WTC11 (cell line): ENCODE data around the gene BGN. TPM values are rescaled to one million over a fixed set of nuclear protein-coding genes. Genes with fewer than 3 reads are reported as not detected.

Experiments
- ATAC-seq: fragments of 200-7000 bp; cut with Tn5 transposase; 2 replicates; pipeline ENCODE4 v1.10.0; 2021; ENCODE audit warnings: mild to moderate bottlenecking, moderate library complexity
- CTCF ChIA-PET: fragments of 300-600 bp; sonication (Branson Sonifier 250); formaldehyde crosslinking; loops from one replicate; lab custom pipeline; 2021; ENCODE audit warnings: antibody characterized with exemption; lab: Charles Lee
- POLR2A ChIA-PET: fragments of 350-600 bp; sonication (Branson Sonifier 250); formaldehyde crosslinking; loops from one replicate; lab custom pipeline; 2021; ENCODE audit warnings: antibody characterized with exemption; lab: Charles Lee
- DNase-seq: peaks from one replicate; pipeline ENCODE4 v3.0.0; 2021; ENCODE audit warnings: low spot score
- H3K27ac Mint-ChIP-seq: 2 replicates; pipeline ENCODE4 v1.8.0; 2021; ENCODE audit warnings: mixed read lengths
- H3K27me3 Mint-ChIP-seq: 2 replicates; pipeline ENCODE4 v1.8.0; 2021; ENCODE audit warnings: low read depth, mild to moderate bottlenecking, moderate library complexity, mixed read lengths
- H3K36me3 Mint-ChIP-seq: 2 replicates; pipeline ENCODE4 v1.8.0; 2021; ENCODE audit warnings: mixed read lengths
- H3K4me1 Mint-ChIP-seq: 2 replicates; pipeline ENCODE4 v1.8.0; 2022; ENCODE audit warnings: mixed read lengths
- H3K4me3 Mint-ChIP-seq: 2 replicates; pipeline ENCODE4 v1.8.0; 2021; ENCODE audit warnings: mild to moderate bottlenecking, moderate library complexity, mixed read lengths
- H3K9me3 Mint-ChIP-seq: 2 replicates; pipeline ENCODE4 v1.8.0; 2021; ENCODE audit warnings: mixed read lengths
- FOXP1 ChIP-seq: sonication (generic); formaldehyde crosslinking; IDR thresholded peaks from 2 replicates; pipeline ENCODE4 v1.8.0; 2022; ENCODE audit warnings: missing genetic modification reagents, mild to moderate bottlenecking, moderate library complexity, borderline replicate concordance
- GTF2I ChIP-seq: fragments of 250-450 bp; sonication (Bioruptor Pico); conservative IDR thresholded peaks from 2 replicates; pipeline ENCODE4 v1.4.0; 2021; ENCODE audit warnings: mild to moderate bottlenecking
- JUN ChIP-seq: sonication (generic); formaldehyde crosslinking; IDR thresholded peaks from 2 replicates; pipeline ENCODE4 v1.8.0; 2023; ENCODE audit warnings: mild to moderate bottlenecking, missing genetic modification reagents
- NR3C1 ChIP-seq: sonication (generic); formaldehyde crosslinking; conservative IDR thresholded peaks from 2 replicates; pipeline ENCODE4 v1.8.1; 2023; ENCODE audit warnings: low read depth, mild to moderate bottlenecking, missing genetic modification reagents
- OVOL2 ChIP-seq: fragments of 250-450 bp; sonication (Bioruptor Pico); IDR thresholded peaks from 2 replicates; pipeline ENCODE4 v1.9.0; 2021; ENCODE audit warnings: mild to moderate bottlenecking, borderline replicate concordance
- SMAD3 ChIP-seq: sonication (generic); formaldehyde crosslinking; IDR thresholded peaks from 2 replicates; pipeline ENCODE4 v1.8.0; 2022; ENCODE audit warnings: missing genetic modification reagents, mild to moderate bottlenecking, borderline replicate concordance
- SMAD4 ChIP-seq: sonication (generic); formaldehyde crosslinking; IDR thresholded peaks from 2 replicates; pipeline ENCODE4 v1.8.0; 2022; ENCODE audit warnings: mild to moderate bottlenecking, missing genetic modification reagents
- ZNF263 ChIP-seq: sonication (generic); formaldehyde crosslinking; IDR thresholded peaks from 2 replicates; pipeline ENCODE4 v1.8.1; 2022; ENCODE audit warnings: low read depth, mild to moderate bottlenecking, moderate library complexity, missing genetic modification reagents
- total RNA-seq: library from RNA; stranded (reverse); gene quantifications from 3 replicates; pipeline ENCODE4 v1.2.3, GENCODE V29; 2021
- TF ChIP-seq, protein P1 (sequence below): fragments of 250-450 bp; sonication (Bioruptor Pico); IDR thresholded peaks from 2 replicates; pipeline ENCODE4 v2.1.2; 2022; ENCODE audit warnings: mild to moderate bottlenecking, moderate library complexity
- TF ChIP-seq, protein P2 (sequence below): fragments of 200-600 bp; IDR thresholded peaks from 2 replicates; pipeline ENCODE4 v1.8.0; 2022; ENCODE audit warnings: antibody characterized with exemption
- TF ChIP-seq, protein P3 (sequence below): sonication (generic); formaldehyde crosslinking; IDR thresholded peaks from 2 replicates; pipeline ENCODE4 v1.8.1; 2022; ENCODE audit warnings: low read depth, missing genetic modification reagents, borderline replicate concordance
- TF ChIP-seq, protein P4 (sequence below): sonication (generic); formaldehyde crosslinking; IDR thresholded peaks from 2 replicates; pipeline ENCODE4 v1.8.0; 2023; ENCODE audit warnings: missing genetic modification reagents
- TF ChIP-seq, protein P5 (sequence below): sonication (generic); formaldehyde crosslinking; IDR thresholded peaks from 2 replicates; pipeline ENCODE4 v1.8.1; 2022; ENCODE audit warnings: missing genetic modification reagents, borderline replicate concordance
- TF ChIP-seq, protein P6 (sequence below): sonication (generic); formaldehyde crosslinking; IDR thresholded peaks from 2 replicates; pipeline ENCODE4 v1.8.1; 2023; ENCODE audit warnings: mild to moderate bottlenecking, missing genetic modification reagents
- TF ChIP-seq, protein P7 (sequence below): fragments of 250-450 bp; sonication (Bioruptor Pico); conservative IDR thresholded peaks from 2 replicates; pipeline ENCODE4 v1.9.0; 2021; ENCODE audit warnings: mild to moderate bottlenecking

BGN gene
- total RNA-seq, 1 experiment from 2014 or later: 1.8 TPM

DNA sequence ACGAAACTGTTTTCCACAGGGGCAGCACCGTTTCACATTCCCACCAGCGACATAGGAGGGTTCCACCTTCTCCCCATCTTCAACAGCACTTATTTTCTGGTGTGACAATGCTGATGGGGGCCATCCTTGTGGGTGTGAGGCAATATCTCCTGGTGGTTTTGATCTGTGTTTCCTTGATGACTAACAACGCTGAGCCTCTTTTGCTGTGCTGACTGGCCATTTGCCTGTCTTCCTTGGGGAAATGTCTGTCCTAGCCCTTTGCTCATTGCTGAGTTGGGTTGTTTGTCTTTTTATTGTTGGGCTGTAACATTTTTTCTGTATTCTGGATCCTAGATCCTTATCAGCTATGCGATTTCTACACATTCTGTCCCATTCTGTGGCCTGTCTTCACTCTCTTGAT is 56.4 kb downstream of the BGN start:
- H3K4me3 Mint-ChIP-seq: no peak overlapping the region
- no peaks in the 10 kb centered on the region for H3K27me3 Mint-ChIP-seq
- ChIA-PET CTCF (interaction anchor here (1.0 to 1.6 kb wide), 2 partner anchors 12 to 85 kb away, joined by 3 read pairs; no protein-coding TSS in a partner anchor), POLR2A (no interaction called here)
- no peaks in the 10 kb centered on the region for H3K36me3 Mint-ChIP-seq
- DNase-seq (no peak), ATAC-seq (no peak)
- H3K27ac Mint-ChIP-seq: no peak overlapping the region
- no peaks in the 10 kb centered on the region for H3K4me1 Mint-ChIP-seq
- no peaks in the 10 kb centered on the region for H3K9me3 Mint-ChIP-seq
- TF ChIP-seq, protein P1, sequence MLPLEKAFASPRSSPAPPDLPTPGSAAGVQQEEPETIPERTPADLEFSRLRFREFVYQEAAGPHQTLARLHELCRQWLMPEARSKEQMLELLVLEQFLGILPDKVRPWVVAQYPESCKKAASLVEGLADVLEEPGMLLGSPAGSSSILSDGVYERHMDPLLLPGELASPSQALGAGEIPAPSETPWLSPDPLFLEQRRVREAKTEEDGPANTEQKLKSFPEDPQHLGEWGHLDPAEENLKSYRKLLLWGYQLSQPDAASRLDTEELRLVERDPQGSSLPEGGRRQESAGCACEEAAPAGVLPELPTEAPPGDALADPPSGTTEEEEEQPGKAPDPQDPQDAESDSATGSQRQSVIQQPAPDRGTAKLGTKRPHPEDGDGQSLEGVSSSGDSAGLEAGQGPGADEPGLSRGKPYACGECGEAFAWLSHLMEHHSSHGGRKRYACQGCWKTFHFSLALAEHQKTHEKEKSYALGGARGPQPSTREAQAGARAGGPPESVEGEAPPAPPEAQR (CRISPR knock-in tag): no peak
- TF ChIP-seq SMAD4: no peak

DNA sequence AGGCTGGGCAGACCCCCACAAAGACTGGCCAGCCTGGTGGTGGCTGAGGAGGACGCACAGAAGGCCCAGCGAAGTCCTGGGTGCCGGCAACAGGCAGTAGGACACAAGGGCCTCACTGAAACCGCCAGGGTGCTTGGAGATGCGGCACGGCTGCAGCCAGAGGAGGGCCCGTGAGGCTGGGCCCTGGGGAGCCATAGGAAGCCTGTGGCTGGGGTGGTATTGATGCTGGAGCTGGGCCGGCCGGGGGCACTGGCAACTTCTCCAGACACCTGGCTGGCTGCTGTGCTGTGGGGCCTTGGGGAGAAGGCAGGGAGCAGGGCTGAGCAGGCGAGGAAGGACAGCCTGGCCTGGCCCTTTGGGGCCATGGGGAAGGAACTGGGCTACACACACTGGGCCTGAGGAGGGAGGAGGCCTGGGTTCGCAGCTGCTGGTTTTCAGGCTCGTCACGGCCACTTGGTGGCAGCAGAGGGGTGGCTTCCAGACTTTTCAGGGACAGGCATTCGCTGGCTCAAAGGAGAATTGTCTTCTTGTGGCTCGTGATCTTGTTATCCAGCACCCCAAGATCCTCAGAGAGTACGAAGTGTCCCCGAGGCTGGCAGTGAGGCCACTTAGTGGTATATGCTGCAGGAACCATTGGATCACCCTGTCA is 59.9 kb downstream of the BGN start:
- no peak overlapping the region for H3K4me3 Mint-ChIP-seq
- H3K27me3 Mint-ChIP-seq: no peaks in the 10 kb centered on the region
- no peaks in the 10 kb centered on the region for H3K36me3 Mint-ChIP-seq
- H3K9me3 Mint-ChIP-seq: no peaks in the 10 kb centered on the region
- DNase-seq (peak; percentile 74), ATAC-seq (peak; percentile 84)
- no peaks in the 10 kb centered on the region for H3K4me1 Mint-ChIP-seq
- TF ChIP-seq, protein P2, sequence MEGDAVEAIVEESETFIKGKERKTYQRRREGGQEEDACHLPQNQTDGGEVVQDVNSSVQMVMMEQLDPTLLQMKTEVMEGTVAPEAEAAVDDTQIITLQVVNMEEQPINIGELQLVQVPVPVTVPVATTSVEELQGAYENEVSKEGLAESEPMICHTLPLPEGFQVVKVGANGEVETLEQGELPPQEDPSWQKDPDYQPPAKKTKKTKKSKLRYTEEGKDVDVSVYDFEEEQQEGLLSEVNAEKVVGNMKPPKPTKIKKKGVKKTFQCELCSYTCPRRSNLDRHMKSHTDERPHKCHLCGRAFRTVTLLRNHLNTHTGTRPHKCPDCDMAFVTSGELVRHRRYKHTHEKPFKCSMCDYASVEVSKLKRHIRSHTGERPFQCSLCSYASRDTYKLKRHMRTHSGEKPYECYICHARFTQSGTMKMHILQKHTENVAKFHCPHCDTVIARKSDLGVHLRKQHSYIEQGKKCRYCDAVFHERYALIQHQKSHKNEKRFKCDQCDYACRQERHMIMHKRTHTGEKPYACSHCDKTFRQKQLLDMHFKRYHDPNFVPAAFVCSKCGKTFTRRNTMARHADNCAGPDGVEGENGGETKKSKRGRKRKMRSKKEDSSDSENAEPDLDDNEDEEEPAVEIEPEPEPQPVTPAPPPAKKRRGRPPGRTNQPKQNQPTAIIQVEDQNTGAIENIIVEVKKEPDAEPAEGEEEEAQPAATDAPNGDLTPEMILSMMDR: peak; percentile 38
- TF ChIP-seq GTF2I: no peak
- CTCF ChIA-PET: interaction anchor here (0.6 to 2.1 kb wide), 21 partner anchors 9 to 337 kb away, joined by 3 to 16 read pairs (median 6); no protein-coding TSS in a partner anchor
- POLR2A ChIA-PET: no interaction called here
- no peak overlapping the region for H3K27ac Mint-ChIP-seq

DNA sequence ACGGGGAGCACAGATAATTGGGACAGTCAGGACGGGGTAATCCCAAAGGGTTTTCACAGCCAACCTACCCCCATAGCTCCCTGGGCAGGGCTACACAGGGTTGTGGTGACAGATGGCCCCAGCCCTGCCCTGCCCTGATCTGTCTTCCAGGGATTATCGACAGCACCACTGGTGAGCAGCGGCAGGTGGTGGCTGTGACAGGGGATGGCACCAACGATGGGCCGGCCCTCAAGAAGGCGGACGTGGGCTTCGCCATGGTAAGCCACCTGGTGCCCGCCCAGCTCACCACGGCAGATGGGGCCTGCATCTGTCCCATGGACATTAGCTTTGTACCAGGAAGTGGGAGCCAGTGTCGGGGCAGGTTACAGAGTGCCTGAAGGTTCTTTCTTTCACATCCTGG is 62.0 kb downstream of the BGN start:
- Mint-ChIP-seq H3K36me3 (no peaks in the 10 kb centered on the region), H3K4me1 (no peaks in the 10 kb centered on the region), H3K9me3 (no peaks in the 10 kb centered on the region), H3K4me3 (no peak overlapping the region), H3K27me3 (no peaks in the 10 kb centered on the region; the same call in 1 of the 2 replicates), H3K27ac (no peak overlapping the region)
- POLR2A ChIA-PET: no interaction called here
- CTCF ChIA-PET: interaction anchor here (1.0 to 1.6 kb wide), 4 partner anchors 12 to 88 kb away, joined by 3 to 6 read pairs (median 4); no protein-coding TSS in a partner anchor
- TF ChIP-seq SMAD3 (CRISPR knock-in tag): no peak
- no peak for TF ChIP-seq JUN
- TF ChIP-seq FOXP1: no peak
- TF ChIP-seq, protein P3, sequence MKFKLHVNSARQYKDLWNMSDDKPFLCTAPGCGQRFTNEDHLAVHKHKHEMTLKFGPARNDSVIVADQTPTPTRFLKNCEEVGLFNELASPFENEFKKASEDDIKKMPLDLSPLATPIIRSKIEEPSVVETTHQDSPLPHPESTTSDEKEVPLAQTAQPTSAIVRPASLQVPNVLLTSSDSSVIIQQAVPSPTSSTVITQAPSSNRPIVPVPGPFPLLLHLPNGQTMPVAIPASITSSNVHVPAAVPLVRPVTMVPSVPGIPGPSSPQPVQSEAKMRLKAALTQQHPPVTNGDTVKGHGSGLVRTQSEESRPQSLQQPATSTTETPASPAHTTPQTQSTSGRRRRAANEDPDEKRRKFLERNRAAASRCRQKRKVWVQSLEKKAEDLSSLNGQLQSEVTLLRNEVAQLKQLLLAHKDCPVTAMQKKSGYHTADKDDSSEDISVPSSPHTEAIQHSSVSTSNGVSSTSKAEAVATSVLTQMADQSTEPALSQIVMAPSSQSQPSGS (CRISPR knock-in tag): no peak
- DNase-seq (no peak), ATAC-seq (no peak)

DNA sequence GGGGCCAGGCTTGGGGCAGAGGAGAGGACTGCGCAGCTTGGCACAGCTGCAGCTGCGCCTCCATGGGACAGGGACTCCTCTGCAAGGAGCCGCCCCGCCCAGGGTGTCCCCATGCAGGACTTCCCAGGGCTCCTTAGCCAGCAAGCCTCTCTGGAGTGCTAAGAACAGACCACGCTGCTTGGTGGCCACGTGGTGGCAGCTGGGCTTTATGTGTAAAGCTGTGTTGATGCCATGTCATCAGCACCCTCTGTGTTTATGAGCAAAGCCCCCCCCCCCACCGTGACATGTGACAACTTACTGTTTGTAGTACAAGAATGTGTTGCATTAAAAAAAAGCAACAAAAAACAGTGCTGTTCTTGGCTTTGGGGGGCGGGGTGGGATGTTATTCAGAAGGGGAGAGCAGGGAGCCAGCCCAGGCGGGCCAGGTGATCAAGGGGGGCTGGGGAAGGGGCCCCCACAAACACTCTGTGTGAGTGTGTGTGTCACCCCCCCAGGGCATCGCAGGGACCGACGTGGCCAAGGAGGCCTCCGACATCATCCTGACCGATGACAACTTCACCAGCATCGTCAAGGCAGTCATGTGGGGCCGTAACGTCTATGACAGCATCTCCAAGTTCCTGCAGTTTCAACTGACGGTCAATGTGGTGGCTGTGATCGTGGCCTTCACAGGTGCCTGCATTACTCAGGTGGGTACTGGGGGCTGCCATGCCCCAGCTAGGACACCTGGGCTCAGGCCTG is 63.0 kb downstream of the BGN start:
- H3K36me3 Mint-ChIP-seq: no peaks in the 10 kb centered on the region
- no peaks in the 10 kb centered on the region; the same call in 1 of the 2 replicates for H3K27me3 Mint-ChIP-seq
- ATAC-seq: no peak
- no peak overlapping the region for H3K4me3 Mint-ChIP-seq
- POLR2A ChIA-PET: no interaction called here
- H3K27ac Mint-ChIP-seq: no peak overlapping the region
- H3K4me1 Mint-ChIP-seq: no peaks in the 10 kb centered on the region
- CTCF ChIA-PET: interaction anchor here (1.0 to 1.4 kb wide), 2 partner anchors 20 to 87 kb away, joined by 3 to 6 read pairs; no protein-coding TSS in a partner anchor
- no peaks in the 10 kb centered on the region for H3K9me3 Mint-ChIP-seq
- no peak for DNase-seq
- TF ChIP-seq NR3C1 (CRISPR knock-in tag) (no peak), OVOL2 (CRISPR knock-in tag) (no peak), ZNF263 (CRISPR knock-in tag) (no peak)
- TF ChIP-seq, protein P4, sequence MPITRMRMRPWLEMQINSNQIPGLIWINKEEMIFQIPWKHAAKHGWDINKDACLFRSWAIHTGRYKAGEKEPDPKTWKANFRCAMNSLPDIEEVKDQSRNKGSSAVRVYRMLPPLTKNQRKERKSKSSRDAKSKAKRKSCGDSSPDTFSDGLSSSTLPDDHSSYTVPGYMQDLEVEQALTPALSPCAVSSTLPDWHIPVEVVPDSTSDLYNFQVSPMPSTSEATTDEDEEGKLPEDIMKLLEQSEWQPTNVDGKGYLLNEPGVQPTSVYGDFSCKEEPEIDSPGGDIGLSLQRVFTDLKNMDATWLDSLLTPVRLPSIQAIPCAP (CRISPR knock-in tag): no peak
- TF ChIP-seq, protein P5, sequence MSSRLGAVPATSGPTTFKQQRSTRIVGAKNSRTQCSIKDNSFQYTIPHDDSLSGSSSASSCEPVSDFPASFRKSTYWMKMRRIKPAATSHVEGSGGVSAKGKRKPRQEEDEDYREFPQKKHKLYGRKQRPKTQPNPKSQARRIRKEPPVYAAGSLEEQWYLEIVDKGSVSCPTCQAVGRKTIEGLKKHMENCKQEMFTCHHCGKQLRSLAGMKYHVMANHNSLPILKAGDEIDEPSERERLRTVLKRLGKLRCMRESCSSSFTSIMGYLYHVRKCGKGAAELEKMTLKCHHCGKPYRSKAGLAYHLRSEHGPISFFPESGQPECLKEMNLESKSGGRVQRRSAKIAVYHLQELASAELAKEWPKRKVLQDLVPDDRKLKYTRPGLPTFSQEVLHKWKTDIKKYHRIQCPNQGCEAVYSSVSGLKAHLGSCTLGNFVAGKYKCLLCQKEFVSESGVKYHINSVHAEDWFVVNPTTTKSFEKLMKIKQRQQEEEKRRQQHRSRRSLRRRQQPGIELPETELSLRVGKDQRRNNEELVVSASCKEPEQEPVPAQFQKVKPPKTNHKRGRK (CRISPR knock-in tag): no peak
- TF ChIP-seq, protein P6, sequence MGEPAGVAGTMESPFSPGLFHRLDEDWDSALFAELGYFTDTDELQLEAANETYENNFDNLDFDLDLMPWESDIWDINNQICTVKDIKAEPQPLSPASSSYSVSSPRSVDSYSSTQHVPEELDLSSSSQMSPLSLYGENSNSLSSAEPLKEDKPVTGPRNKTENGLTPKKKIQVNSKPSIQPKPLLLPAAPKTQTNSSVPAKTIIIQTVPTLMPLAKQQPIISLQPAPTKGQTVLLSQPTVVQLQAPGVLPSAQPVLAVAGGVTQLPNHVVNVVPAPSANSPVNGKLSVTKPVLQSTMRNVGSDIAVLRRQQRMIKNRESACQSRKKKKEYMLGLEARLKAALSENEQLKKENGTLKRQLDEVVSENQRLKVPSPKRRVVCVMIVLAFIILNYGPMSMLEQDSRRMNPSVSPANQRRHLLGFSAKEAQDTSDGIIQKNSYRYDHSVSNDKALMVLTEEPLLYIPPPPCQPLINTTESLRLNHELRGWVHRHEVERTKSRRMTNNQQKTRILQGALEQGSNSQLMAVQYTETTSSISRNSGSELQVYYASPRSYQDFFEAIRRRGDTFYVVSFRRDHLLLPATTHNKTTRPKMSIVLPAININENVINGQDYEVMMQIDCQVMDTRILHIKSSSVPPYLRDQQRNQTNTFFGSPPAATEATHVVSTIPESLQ: no peak
- TF ChIP-seq, protein P7, sequence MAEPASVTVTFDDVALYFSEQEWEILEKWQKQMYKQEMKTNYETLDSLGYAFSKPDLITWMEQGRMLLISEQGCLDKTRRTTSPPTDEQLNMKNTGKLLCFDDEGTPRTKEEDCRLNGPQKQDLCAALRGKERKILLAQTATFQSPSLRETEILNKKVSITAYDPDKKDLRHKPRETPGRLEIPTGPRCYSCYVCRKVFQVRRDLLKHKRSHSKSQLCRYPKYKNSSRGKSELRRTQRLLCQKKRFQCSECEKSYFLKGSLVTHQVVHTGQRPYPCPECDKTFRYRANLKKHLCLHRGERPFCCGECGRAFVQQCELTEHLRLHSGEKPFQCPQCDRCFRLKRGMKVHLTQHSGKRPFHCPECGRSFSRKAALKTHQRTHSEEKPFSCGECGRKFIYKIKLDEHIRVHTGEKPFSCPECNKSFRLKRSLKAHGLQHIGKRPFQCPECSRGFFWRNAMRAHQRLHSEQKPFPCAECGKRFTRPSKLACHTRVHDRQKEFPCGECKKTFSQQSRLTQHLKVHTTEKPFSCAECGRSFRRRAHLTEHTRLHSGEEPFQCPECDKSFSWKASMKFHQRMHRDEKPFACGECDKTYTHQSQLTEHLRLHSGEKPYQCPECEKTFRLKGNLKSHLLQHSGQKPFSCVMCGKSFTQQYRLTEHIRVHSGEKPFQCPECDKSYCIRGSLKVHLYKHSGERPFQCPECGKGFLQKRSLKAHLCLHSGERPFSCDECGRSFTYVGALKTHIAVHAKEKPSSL: no peak
